Tibial nerve (tissue), 4 donors: Measurements from ENCODE around the gene TNIK.

Experiments used
- CTCF ChIP-seq, 5 experiments: fragments of 200-600 bp in 3 of 5; fragments of 450-650 bp in 2 of 5; sonication (generic) in 3 of 5; IDR thresholded peaks; one replicate each; pipeline ENCODE4 v1.5.1; 2016 to 2019; ENCODE audit warnings: antibody characterized with exemption in 5 of 5, mild to moderate bottlenecking in 3 of 5, moderate library complexity in 2 of 5
- EP300 ChIP-seq, 2 donors: sonication (generic); formaldehyde crosslinking; IDR thresholded peaks; one replicate each; pipeline ENCODE4 v1.6.1; 2017; ENCODE audit warnings: antibody characterized with exemption in 2 of 2, mild to moderate bottlenecking in 1 of 2
- POLR2A ChIP-seq, 2 donors: fragments of 450-650 bp; IDR thresholded peaks; one replicate each; pipeline ENCODE4 v1.6.1; 2017; ENCODE audit warnings: antibody characterized with exemption in 2 of 2, mild to moderate bottlenecking in 2 of 2, moderate library complexity in 2 of 2

GRCh38 chr3:171362575-171362974, 97.6 kb downstream of the TNIK start:
- TF ChIP-seq POLR2A (IDR thresholded peaks at IDR 0.05) (no peak), CTCF (IDR thresholded peaks at IDR 0.05) (no peak), EP300 (IDR thresholded peaks at IDR 0.05) (no peak)
